ENCODE data around the gene RNU6-9. TPM values are rescaled to one million over a fixed set of nuclear protein-coding genes. Genes with fewer than 3 reads are reported as not detected.
"Not testable (repeated sequence)": the region's sequence is repeated elsewhere in the genome, so short reads cannot be mapped to it uniquely, and the experiment has no call there.

RNU6-9 gene
- total RNA-seq, 1 donor = not detected

DNA sequence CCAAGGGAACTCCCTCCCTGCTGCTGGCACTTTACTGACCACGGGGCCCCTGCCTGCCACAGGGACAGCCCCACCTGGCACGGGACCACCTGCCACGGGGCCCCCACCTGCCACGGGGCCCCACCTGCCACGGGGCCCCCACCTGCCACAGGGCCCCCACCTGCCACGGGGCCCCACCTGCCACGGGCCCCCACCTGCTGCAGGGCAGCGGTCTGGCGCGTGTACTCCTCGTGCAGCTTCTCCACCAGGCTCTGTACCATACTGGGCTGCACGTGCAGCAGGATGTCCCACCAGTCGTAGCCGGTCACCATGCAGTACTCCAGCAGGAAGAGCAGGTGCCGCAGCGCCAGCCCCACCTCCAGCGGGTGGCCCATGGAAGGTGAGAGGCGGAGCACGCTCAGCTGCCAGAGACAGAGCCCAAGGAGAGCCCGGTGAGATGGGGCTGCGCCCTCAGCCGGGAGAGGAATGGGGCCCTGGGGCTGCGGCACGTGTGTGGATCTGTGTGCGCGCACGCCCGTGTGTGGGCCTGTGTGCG is 16.4 kb upstream of the RNU6-9 start:
- Histone ChIP-seq H2AFZ (ENCODE audit: low read length) (no peak overlapping the region), H3K9me3 (ENCODE audit: low read depth, low read length) (no peaks in the 10 kb centered on the region), H3K27ac (ENCODE audit: low read depth, low read length) (no peak overlapping the region), H3K4me2 (ENCODE audit: insufficient read depth, low read length) (no peak overlapping the region), H3K4me3 (ENCODE audit: insufficient read depth, low read length) (no peak overlapping the region), H4K20me1 (ENCODE audit: insufficient read depth, low read length) (peaks cover 3% of the 10 kb centered on the region), H3K4me1 (ENCODE audit: insufficient read depth, low read length) (no peaks in the 10 kb centered on the region), H3K27me3 (ENCODE audit: insufficient read depth, low read length) (no peaks in the 10 kb centered on the region), H3K79me2 (ENCODE audit: insufficient read depth, low read length) (no peaks in the 10 kb centered on the region), H3K36me3 (ENCODE audit: insufficient read depth, low read length) (peaks cover 17% of the 10 kb centered on the region)
- TF ChIP-seq, protein P1, sequence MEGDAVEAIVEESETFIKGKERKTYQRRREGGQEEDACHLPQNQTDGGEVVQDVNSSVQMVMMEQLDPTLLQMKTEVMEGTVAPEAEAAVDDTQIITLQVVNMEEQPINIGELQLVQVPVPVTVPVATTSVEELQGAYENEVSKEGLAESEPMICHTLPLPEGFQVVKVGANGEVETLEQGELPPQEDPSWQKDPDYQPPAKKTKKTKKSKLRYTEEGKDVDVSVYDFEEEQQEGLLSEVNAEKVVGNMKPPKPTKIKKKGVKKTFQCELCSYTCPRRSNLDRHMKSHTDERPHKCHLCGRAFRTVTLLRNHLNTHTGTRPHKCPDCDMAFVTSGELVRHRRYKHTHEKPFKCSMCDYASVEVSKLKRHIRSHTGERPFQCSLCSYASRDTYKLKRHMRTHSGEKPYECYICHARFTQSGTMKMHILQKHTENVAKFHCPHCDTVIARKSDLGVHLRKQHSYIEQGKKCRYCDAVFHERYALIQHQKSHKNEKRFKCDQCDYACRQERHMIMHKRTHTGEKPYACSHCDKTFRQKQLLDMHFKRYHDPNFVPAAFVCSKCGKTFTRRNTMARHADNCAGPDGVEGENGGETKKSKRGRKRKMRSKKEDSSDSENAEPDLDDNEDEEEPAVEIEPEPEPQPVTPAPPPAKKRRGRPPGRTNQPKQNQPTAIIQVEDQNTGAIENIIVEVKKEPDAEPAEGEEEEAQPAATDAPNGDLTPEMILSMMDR (IDR thresholded peaks at IDR 0.05; ENCODE audit: extremely low read depth, low read depth, low read length) = no peak
- no peak for DNase-seq (ENCODE audit: insufficient read length, low spot score, missing footprints)

DNA sequence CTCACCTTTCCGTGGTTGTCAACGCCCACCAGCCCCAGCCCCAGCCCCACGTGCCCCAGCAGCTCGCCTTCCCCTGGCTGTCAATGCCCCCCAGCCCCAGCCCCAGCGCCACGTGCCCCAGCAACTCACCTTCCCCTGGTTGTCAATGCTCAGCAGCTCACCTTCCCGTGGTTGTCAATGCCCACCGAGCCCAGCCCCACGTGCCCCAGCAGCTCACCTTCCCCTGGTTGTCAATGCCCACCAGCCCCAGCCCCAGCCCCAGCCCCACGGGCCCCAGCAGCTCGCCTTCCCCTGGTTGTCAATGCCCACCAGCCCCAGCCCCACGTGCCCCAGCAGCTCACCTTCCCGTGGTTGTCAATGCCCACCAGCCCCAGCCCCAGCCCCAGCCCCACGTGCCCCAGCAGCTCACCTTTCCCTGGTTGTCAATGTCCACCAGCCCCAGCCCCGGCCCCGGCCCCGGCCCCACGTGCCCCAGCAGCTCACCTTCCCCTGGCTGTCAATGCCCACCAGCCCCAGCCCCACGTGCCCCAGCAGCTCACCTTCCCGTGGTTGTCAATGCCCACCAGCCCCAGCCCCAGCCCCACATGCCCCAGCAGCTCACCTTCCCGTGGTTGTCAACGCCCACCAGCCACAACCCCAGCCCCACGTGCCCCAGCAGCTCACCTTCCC is 15.2 kb upstream of the RNU6-9 start:
- H3K4me3 ChIP-seq (ENCODE audit: insufficient read depth, low read length); H4K20me1 ChIP-seq (ENCODE audit: insufficient read depth, low read length); H2AFZ ChIP-seq (ENCODE audit: low read length); H3K27me3 ChIP-seq (ENCODE audit: insufficient read depth, low read length); H3K79me2 ChIP-seq (ENCODE audit: insufficient read depth, low read length); H3K4me1 ChIP-seq (ENCODE audit: insufficient read depth, low read length); DNase-seq (ENCODE audit: insufficient read length, low spot score, missing footprints); H3K27ac ChIP-seq (ENCODE audit: low read depth, low read length); H3K4me2 ChIP-seq (ENCODE audit: insufficient read depth, low read length); H3K9me3 ChIP-seq (ENCODE audit: low read depth, low read length): not testable (repeated sequence)
- peaks cover 22% of the 10 kb centered on the region for H3K36me3 ChIP-seq (ENCODE audit: insufficient read depth, low read length)

DNA sequence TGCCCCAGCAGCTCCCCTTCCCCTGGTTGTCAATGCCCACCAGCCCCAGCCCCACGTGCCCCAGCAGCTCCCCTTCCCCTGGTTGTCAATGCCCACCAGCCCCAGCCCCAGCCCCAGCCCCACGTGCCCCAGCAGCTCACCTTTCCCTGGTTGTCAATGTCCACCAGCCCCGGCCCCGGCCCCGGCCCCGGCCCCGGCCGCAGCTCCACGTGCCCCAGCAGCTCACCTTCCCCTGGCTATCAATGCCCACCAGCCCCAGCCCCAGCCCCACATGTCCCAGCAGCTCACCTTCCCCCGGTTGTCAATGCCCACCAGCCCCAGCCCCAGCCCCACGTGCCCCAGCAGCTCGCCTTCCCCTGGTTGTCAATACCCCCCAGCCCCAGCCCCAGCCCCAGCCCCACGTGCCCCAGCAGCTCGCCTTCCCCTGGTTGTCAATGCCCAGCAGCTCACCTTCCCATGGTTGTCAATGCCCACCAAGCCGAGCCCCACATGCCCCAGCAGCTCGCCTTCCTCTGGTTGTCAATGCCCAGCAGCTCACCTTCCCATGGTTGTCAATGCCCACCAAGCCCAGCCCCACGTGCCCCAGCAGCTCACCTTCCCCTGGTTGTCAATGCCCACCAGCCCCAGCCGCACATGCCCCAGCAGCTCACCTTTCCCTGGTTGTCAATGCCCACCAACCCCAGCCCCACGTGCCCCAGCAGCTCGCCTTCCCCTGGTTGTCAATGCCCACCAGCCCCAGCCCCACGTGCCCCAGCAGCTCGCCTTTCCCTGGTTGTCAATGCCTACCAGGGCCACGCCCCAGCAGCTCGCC is 14.3 kb upstream of the RNU6-9 start:
- not testable (repeated sequence) for H3K4me1 ChIP-seq (ENCODE audit: insufficient read depth, low read length); H3K27me3 ChIP-seq (ENCODE audit: insufficient read depth, low read length); H3K27ac ChIP-seq (ENCODE audit: low read depth, low read length); H2AFZ ChIP-seq (ENCODE audit: low read length); H4K20me1 ChIP-seq (ENCODE audit: insufficient read depth, low read length); H3K9me3 ChIP-seq (ENCODE audit: low read depth, low read length); H3K4me3 ChIP-seq (ENCODE audit: insufficient read depth, low read length); H3K79me2 ChIP-seq (ENCODE audit: insufficient read depth, low read length); H3K4me2 ChIP-seq (ENCODE audit: insufficient read depth, low read length); DNase-seq (ENCODE audit: insufficient read length, low spot score, missing footprints)
- H3K36me3 ChIP-seq (ENCODE audit: insufficient read depth, low read length) = peaks cover 22% of the 10 kb centered on the region

DNA sequence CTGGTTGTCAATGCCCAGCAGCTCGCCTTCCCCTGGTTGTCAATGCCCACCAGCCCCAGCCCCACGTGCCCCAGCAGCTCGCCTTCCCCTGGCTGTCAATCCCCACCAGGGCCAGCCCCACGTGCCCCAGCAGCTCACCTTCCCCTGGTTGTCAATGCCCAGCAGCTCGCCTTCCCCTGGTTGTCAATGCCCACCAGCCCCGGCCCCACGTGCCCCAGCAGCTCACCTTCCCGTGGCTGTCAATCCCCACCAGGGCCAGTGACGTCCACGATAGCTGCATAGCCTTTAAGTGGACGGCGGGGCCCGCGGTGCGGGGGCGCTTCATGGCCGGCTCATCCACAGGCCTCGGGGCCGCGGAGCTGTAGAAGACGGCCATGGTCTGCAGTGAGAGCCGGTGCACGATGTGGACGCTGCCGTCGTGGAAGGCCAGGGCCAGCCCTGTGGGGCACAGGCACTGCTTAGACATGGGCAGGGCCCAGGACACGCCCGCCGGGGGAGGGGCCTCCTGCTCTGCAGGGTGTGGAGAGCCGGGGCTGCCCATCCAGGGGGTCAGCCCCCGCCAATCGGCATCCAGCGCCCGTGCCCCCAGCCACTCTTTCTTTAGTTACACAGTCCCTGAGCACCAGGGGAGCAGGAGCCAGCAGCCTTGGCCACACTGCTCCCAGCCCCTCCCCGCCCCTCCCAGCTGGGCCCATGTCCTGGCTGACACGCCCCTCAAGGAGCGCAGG is 13.4 kb upstream of the RNU6-9 start:
- Histone ChIP-seq H3K9me3 (ENCODE audit: low read depth, low read length) (no peaks in the 10 kb centered on the region), H3K27ac (ENCODE audit: low read depth, low read length) (no peak overlapping the region), H3K4me2 (ENCODE audit: insufficient read depth, low read length) (no peak overlapping the region), H2AFZ (ENCODE audit: low read length) (no peak overlapping the region), H3K4me1 (ENCODE audit: insufficient read depth, low read length) (no peaks in the 10 kb centered on the region), H3K36me3 (ENCODE audit: insufficient read depth, low read length) (peaks cover 24% of the 10 kb centered on the region), H4K20me1 (ENCODE audit: insufficient read depth, low read length) (no peaks in the 10 kb centered on the region), H3K79me2 (ENCODE audit: insufficient read depth, low read length) (no peaks in the 10 kb centered on the region), H3K4me3 (ENCODE audit: insufficient read depth, low read length) (no peak overlapping the region), H3K27me3 (ENCODE audit: insufficient read depth, low read length) (no peaks in the 10 kb centered on the region)
- DNase-seq (ENCODE audit: insufficient read length, low spot score, missing footprints) = no peak
- TF ChIP-seq, protein P1 (IDR thresholded peaks at IDR 0.05; ENCODE audit: extremely low read depth, low read depth, low read length) = no peak

All from osteoblast (primary cell).